Non-pigmented ciliary epithelial cell (primary cell): ENCODE results near the gene BBLN.

Experiments
- DNase-seq: peaks from one replicate; pipeline ENCODE4 v3.0.0-alpha.2; 2010; ENCODE audit warnings: low read depth

Gene BBLN

DNA sequence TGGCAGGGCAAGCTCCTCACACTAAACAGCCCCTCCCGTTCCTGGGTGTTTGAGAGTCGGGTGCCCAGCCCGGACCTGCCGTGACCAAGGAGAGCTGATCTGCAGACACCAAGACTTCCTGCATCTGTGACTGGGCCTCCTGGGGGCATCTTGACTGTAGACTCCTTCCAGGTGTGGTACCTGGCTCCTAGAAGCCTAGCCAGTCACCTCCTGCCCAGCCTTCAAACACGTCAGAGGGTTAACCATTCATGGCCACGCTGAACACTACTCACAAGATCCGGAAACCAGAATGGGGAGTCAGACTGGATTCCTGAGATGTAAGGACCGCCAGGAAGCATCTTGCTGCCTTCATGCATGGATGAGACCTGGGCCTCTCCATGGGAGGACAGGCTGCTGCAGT is 14.5 kb upstream of the BBLN start:
- no peak for DNase-seq

DNA sequence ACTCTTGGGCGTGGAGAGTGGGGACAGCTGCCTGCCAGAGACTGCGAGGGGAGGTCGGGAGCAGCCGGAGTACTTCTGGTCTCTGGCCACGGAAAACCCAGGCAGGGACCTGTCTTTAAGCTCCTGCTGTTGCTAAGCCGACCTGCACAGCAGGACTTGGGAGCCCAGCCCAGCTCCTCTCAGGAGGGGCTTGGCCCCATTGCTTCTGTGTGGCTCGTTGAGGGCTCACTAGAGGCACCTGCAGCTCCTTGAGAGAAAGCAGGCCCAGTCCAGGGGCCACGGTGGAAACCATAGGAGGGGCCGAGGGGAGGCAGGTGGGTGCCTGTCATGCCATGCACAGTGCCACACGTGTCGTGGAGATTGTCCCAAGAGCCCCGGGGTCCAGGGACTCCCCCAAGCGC is 14.1 kb upstream of the BBLN start:
- no peak for DNase-seq

DNA sequence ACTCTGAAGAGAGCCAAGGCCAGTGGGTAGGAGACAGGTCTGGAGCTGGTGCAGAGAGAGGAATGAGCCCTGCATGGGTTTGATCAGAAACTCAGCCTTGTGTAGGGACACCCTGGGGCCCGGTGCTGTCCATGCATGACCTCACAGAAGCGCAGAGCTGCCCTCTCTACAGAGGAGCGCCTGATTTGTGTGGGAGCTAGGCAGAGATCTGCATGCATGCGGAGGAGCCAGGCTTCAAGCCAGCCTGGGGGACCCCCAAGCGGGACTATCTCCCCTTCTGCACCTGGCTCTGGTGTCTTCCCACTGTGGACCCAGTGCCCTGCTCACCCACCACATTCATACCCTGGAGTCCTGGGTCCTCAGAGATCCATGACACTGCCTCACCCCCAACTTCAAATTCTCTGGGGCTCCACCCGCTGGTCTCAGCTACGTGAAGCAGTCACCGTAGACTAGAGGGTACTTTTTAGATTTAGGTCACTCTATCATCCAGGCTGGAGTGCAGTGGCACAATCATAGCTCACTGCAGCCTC is 13.4 kb upstream of the BBLN start:
- DNase-seq, result no peak

DNA sequence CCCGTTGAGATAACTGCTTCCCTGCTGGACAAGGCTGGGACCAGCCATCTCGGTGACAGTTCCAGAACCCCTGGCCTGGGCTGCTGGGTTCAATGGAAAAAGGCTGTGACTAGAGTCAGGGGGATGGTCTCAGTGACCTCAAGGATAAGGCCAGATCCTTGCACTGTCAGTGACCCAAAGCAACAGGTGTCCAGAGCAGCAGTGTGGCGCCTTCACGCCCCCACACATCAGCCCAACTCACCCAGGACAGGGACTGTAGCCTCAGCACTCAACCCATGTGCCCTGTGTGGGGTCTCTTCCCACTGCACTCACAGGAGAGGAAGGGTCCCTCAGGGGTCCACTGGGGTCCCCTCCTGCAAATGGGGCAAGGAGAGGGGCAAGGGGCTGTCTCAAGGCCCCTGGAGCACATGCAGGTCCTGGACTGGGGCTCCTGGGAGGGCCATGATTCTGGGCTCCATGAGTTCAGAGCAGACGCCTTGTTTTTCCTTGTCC is 11.5 kb upstream of the BBLN start:
- DNase-seq, result no peak

DNA sequence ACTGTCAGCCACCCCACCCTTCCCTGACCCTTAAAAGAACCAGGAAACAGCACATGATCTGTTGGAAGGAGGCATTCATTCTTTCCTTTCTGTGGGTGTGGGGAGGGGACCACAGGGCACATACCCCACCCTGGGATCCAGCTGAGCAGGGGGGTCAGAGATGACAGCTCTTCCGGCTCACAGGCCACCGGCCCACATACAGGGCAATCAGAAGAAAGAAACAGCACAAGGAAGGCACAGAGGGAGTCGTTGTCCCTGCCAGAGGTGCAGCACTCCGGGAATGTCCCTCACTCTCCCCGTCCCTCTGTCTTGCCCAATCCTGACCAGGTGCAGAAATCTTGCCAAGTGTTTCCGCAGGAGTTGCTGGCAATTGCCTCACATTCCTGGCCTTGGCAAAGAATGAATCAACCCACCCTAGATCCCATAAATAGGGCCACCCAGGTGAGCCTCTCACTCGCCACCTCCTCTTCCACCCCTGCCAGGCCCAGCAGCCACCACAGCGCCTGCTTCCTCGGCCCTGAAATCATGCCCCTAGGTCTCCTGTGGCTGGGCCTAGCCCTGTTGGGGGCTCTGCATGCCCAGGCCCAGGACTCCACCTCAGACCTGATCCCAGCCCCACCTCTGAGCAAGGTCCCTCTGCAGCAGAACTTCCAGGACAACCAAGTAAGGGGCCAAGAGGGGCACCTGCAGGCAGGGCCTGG is 10.9 kb upstream of the BBLN start, which contains the start of gene LCN2:
Gene LCN2 (plus strand): TSS at position 453 of the 701 bp plus-strand sequence. CDS start 73 bp downstream, at position 526.
- DNase-seq, result no peak

DNA sequence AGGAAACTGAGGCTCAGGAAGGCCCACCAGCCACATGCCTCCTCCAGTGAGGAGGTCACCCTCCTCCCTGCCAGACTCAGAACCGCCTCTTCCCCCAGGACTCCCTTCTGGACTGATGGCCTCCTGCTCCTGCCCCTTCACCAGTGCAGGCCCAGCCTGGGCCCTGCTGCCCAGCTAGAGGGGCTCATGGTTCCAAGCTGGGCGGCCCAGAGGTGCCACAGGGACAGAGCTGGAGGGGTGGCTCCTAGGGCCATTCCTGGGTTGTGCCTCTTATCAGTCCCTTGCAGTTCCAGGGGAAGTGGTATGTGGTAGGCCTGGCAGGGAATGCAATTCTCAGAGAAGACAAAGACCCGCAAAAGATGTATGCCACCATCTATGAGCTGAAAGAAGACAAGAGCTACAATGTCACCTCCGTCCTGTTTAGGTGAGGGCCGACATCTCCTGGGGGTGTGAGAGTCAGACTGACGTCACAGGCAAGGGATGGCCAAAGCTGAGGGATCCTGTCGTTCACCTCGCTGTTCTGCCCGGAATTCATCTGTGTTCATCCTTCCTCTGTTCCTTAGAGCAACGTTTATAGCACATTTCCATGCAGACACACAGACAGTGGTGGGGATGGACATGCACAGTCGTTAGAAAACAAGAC is 10.0 kb upstream of the BBLN start:
- no peak for DNase-seq

DNA sequence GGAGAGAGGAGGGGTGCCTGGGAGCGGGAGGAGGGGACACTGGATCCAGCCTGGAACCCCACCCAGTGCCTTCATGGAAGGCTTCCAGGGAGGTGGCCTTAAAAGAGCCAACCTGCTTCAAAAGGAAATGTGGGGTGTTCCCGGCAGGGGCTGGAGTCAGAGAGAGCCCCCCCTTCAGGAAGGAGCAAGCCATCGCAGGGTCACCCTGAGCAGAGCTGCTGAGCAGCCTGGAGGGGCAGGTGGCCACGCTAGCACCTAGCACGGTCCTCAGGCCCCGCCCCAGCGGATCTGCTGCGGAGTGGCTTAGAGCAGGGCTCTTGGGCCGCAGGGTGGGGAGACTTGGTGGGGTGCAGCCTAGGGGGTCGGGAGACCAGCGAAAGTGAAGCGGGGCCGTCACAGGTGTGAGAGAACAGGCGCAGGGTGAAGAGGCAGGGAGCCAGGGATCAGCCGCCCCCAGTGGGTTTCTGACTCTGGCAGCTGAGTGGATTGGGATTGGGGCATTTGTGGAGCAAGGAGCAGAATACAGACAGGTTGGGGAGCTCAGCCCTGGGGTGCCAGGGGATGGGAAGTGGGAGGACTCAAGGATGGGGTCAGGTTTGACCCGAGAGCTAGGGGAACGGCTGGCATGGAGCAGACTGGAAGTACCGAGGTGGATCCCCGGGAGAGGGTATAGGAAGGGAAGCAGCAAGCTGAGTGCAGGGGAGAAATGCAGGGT is 9.3 kb upstream of the BBLN start:
- no peak for DNase-seq

DNA sequence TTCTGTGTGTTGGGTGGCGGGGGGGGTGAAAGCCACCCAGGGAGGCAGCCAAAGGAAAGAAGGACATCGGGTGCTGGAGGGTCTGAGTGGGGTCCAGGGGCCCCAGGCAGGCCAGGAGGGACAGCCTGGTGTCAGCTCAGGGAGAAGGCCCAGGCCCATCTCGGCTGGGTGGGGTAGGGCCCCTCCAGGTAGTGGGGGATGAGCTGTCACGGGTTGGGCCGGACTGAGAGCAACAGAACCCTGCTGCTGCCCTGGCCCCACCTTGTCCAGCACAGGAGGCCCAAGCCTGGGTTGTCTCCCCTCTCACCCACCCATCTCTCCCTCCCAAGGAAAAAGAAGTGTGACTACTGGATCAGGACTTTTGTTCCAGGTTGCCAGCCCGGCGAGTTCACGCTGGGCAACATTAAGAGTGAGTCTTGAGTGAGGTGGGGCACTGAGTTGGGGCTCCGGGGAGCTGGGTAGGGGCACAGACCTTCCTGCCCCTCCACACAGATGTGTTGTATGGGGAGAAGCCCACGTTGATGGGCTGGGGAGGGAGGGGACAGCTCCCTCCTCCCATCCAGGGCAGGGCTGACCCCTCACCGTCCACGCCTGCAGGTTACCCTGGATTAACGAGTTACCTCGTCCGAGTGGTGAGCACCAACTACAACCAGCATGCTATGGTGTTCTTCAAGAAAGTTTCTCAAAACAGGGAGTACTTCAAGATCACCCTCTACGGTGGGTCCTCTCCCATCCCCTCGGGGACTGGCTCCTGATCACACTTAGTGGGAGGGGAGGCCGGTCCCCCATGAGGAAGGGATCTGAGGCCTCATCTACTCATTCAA is 8.5 kb upstream of the BBLN start:
- no peak for DNase-seq

DNA sequence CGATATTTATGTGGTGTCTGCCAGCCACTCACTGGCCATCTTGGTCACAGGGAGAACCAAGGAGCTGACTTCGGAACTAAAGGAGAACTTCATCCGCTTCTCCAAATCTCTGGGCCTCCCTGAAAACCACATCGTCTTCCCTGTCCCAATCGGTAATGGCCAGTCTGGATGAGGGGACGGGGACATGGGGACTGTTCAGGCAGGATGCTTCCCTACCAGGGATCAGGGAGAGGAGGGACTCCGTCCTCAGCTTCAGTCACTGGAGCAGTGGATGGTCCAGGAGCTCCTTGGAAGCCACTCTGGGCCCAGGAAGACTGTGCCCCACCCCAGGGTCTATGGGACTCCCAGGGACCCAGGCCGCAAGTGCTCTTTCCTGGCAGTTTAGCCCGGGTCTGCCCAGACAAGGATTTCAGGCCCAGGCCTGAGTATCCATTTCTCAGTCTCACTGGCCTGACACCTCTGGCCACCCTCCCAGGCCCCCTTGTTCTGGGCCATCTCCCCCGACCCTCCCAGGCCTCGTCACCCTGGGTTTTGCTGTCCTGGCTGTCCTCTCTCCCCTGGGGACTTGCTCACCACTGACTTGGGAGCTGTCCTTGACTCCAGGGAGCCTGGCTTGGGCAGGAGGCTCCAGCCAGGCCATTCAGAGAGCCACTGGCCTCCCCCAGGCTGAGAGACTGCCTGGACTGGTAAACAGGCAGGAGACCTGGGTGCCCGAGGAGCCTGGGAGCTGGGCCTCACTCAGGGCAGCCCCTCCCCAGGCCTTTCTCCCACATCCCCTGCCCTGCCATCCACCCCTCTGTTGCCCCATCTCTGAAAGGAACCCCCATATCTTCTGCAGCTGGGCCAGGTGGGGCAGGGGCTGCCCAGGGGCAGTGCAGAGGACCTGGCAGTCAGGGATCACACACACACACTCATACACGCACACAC is 7.7 kb upstream of the BBLN start:
- no peak for DNase-seq

DNA sequence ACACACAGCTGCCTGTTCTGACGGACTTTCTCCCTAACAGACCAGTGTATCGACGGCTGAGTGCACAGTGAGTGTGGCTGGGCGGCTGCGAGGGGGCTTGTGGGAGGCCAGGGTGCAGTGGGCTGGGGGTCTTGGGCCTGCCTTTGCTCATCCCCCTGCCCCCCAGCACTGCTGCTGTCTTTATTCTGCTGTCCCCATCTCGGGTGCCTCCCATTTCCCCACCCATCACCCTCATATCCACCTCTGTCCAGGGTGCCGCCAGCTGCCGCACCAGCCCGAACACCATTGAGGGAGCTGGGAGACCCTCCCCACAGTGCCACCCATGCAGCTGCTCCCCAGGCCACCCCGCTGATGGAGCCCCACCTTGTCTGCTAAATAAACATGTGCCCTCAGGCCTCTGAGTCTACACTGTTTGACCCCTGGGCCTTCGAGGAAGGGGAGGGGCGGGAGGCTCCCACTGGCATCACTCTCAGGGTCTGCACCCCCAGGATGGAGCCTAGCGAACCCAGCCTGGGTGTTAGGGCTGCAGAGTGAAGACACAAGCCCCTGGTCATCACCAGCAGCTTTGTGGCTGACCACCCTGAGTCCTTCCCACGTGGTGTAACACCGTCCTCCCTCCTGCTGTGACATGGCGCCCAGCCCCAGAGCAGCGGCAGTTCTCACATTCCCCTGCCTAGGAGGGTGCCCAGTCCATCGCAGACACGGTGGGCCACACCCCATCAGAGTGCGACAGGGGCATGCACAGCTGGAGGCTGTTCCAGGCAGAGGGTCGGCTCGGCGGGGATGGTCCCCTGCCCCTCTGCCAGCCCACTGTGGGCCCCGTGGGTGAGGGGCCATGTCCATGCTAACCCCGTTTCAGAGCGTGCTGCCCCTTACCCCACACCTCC is 6.8 kb upstream of the BBLN start:
- no peak for DNase-seq

DNA sequence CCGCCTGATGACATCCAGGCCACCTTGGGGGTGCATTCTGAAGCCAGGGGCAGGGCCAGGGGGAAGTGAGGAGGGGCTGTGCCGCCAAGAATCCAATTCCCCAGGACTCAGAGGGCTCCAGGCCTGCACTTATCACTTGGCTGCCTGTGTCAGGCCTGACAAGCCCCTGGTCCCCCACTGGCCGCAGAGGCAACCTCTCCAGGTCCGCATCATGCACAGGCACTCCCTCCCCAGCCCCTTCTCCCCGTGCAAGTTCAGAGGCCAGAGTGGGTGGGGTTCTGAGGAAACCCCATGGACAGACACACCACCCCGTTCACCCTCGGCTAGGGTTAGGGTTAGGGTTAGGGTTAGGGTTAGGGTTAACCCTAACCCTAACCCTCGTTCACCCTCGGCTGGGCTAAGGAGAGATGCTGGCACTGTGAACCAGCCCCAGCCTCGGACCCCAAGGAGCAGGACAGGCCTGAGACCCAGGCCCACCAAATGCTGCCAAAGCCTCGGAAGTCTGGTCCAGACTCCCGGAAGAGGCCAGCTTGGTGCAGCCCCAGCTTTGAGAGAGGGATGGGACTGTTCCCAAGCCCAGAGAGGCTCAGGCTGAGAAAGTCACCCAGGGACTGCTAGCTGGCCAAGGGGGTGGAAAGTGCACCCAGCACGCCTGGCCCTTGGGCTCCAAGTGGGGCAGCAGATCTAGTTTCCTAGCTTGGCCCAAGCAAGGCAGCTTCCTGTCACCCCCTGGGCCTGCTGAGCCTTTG is 5.9 kb upstream of the BBLN start:
- DNase-seq, result no peak

DNA sequence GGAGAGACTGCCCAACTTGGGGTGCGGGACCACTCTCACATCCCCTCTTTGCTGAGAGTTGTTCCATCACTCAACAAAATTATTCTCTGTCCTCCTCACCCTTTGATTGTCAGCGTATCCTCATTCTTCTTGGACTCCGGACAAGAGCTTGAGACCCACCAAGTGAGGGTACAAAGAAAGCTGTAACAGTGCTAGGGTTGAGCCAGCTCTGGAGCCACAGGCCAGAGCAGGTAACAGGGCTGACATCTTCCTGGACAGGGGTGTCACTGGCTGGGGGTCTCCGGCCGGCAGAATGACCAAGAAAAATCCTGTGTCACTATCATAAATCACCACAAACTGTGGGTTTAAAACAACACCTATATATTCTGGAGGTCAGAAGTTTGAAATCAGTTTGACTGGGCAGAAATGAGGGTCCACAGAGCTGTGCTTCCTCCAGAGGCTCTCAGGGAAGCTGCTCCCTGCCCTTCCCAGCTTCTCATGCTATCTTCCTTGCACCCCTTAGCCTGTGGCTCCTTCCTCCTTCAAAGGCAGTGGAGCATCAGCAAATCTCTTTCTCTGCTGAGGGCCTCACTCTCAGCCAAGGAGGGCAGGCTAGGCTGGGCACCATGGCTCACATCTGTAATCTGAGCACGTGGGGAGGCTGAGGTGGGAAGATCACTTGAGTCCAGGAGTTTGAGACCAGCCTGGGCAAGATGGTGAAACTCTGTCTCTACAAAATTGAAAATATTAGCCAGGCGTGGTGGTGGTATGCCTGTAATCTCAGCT is 4.1 kb upstream of the BBLN start:
- no peak for DNase-seq

DNA sequence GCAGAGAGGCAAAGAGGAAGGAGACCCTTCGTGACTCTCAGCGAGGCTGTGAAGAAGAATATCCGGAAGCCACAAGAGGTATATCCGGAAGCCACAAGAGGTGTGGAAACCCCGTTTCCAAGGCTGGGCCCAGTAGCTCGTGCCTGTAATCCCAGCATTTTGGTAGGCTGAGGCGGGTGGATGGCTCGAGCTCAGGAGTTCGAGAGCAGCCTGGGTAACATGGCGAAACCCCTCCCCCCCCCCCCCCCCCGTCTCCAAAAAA is 612 bp upstream of the BBLN start:
- DNase-seq, result no peak

DNA sequence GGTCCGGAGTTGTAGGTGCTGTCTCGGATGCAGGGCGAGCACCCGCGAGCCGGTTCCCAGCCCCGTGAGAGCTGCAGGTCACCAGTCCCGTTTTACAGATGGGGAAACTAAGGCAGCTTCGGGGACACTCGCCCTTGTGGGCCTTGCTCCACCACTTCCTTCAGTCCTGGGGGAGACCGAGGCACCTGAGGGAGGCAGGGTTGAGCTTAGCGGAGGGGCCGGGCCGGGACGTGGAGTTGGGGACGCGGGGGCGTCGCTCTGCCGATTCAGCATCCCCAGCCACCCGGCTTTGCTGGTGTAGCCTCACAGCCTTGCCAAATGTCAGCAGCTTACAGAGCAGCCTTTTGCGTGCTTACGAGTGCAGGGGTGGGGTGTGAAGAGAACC is 530 bp downstream of the BBLN start:
- no peak for DNase-seq

DNA sequence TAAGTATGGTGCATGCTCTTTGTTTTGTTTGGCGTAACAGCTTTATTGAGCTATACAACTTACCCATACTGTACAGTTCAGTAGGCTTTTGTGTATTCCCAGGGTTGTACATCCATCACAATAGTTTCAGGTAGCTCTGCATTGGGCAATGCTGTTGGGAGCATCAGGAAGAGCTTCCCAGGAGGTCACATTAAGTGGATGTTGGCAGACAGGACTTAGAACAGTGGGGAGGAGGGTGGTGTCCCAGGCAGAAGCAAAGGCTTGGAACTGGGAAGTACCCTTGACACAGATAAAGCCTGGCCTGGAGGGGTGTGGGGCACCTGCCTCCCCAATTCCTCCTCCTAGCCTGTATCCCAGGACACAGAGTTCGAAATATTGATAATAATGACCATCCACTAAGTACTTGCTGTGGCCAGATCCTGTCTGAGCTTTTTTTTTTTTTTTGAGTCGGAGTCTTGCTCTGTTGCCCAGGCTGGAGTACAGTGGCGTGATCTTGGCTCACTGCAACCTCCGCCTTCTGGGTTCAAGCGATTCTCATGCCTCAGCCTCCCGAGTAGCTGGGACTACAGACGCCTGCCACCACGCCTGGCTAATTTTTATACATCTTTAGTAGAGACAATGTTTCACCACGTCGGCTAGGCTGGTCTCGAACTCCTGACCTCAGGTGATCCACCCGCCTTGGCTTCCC is 1.3 kb downstream of the BBLN start:
- no peak for DNase-seq

DNA sequence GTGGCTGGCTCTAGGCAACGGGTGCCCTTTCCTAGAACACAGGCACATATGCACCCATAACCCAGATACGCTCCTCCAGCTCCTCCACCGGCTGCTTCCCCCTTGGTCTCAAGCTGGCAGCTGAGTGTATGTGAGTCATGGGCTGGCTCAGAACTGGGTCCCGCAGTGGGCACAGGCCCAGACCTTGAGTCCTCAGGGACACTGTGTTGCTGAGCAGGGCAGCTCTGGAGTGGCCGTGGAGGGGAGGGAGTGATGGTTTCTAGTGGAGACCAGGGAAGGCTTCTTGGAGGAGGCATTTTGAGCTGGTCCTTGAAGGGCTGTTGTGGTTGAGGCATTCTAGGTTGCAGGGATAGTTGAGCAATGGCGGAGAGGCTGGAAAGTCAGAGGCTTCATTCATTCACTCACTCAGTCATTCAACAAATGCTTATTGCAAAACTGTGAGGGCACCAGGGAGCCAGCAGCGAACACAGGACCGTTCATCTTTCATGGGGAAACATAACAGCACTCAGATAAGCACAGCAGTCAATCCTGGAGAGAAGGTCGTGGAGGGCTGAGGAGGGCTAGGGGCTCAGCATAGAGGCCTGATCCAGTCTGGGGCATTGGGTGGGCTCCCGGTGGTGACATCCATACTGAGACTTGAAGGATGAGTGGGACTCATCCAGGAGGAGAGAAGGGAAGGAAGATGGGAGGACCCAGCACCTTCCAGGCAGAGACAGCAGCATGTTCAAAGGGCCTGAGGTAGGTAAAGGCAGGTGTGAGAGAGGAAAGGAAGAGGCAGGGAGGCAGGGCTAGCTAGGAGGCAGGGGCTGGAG is 2.4 kb downstream of the BBLN start:
- DNase-seq, result no peak

DNA sequence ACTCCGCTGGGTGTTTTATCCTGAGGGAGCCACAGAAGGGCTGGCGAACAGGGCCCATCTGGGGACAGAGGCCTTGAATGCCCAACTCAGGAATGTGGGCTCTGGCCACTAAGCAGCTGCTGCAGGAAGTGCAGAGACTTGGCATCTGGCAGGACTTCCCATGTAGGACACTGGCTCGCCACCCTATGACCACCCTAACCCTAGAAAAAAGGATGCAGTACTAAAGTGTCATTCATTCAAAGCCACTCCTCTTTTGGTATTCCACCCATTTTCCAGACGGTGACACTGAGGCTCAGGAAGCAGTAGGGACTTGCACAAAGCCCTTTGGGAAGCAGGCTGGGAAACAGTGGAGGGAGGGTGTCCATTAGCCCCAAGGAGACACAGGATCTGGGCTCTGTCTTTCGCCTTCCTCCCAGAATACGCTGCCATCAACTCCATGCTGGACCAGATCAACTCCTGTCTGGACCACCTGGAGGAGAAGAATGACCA is 3.0 kb downstream of the BBLN start:
- no peak for DNase-seq
